ES-I3 (cell line): ENCODE measurements around the gene GALNT9.

Experiments
- H3K36me3 ChIP-seq: 2 replicates; pipeline ENCODE4 v1.6.1; 2013; ENCODE audit warnings: mild to moderate bottlenecking, low read length, control low read depth, moderate library complexity; ENCODE audit not compliant: insufficient read depth
- H3K4me1 ChIP-seq: 2 replicates; pipeline ENCODE4 v1.6.1; 2013; ENCODE audit warnings: mild to moderate bottlenecking, control low read depth, low read length; ENCODE audit not compliant: insufficient read depth
- H3K9ac ChIP-seq: 2 replicates; pipeline ENCODE4 v1.6.1; 2013; ENCODE audit warnings: low read depth, mild to moderate bottlenecking, low read length, moderate library complexity
- H3K9me3 ChIP-seq: 2 replicates; pipeline ENCODE4 v1.6.1; 2013; ENCODE audit warnings: mild to moderate bottlenecking, low read length, moderate library complexity; ENCODE audit not compliant: control insufficient read depth, insufficient read depth

Gene GALNT9

DNA sequence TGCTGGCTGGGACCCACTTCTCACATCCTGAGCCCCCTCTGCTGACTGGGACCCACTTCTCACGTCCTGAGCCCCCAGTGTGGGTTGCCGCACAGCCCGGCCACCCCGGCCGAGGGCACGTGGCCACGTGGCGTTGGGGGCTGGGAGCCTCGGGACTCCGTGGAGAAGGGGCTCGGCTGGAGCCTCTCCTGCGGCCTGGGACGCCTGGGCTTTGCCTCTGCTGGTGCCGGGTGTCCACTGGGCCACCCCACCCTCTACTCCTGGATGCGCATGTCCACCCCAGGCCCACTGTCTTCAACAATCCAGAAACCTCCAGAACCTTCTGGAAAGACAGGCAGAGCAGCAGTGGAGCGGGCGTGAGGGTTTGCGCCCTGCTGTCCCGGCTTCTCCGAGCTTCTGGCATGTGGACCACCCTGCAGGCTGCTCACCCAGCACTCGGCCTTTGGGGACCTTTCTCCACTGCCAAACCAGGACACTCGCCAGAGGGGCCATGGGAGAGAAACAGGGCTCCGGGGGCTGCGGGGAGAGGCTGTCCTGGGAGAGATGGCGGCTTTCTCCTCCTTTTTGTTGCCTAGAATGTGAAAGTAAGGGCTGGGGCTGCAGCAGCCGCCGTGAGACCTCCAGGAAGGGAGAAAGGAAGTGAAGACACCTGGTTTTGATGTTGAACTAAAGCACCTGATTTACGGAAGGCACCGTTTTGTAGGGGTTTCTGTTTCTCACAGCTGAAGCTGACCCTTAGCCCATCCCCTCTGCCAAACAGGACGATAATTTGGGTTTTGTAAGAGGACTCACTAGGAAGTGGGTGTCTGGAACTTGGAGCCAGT is 155.2 kb downstream of the GALNT9 start:
- no peak overlapping the region for H3K9ac ChIP-seq
- no peaks in the 10 kb centered on the region for H3K36me3 ChIP-seq
- no peaks in the 10 kb centered on the region for H3K9me3 ChIP-seq
- H3K4me1 ChIP-seq, result no peaks in the 10 kb centered on the region; the same call in 1 of the 2 replicates

DNA sequence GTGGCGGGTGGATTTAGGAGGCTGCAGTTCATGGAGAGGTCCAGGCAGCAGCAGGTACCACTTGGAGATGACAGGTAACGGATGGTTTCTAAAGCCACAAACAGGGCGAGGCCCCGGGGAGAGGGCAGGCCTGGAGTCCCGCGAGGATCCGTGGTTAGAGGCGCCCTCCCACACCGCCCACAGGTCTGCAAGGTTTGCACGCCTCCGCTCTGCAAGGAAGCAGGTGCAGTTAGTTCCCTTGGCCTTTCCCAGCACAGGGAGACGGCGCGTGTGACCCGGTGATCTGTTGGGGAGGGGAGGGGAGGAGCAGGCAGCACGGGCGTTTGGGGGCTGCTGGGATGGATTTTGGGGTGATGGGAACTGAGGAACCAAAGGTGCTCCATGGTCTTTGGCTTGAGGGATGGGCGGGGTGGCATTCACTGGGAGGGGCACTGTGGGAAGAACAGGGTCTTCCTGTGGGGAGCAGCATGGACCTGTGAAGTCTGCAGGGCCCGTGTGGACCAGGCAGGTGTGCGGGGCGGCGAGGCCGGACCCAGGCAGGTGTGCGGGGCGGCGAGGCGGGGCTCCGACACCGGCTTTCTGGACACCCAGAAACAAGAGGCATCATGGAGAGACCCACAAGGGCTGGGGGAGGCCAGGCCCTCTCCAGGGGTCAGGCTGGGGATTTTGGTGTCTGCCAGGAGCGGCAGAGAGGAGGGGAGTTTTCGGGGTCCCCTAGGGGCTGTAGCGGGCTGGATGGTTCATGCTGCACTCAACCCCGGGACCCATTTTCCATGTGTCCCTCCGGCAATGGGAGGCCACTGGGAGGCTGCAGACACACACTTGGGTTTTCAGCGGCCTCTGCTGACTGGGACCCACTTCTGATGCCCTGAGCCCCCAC is 156.0 kb downstream of the GALNT9 start:
- H3K4me1 ChIP-seq, result no peaks in the 10 kb centered on the region; the same call in 1 of the 2 replicates

DNA sequence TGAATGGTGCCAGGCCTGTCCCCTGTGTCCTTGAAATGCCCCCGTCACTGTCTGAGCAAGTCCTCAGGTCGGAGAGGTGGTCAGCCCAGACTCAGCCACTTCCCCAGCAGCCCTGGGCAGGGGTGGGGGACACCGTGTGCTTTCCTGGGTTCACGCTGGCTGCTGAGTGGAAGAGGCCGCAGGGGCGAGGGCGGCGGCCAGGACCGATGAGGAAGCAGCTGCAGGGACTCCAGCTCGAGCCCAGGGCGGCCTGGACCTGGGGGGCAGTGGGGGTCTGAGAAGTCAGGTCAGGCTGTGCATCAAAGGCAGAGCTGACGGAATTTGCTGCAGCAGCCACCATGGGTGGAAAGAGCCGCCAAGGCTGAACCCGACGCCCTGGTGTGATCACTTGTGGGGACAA is 156.8 kb downstream of the GALNT9 start:
- H3K9me3 ChIP-seq, result no peaks in the 10 kb centered on the region
- no peaks in the 10 kb centered on the region for H3K36me3 ChIP-seq
- no peaks in the 10 kb centered on the region; the same call in 1 of the 2 replicates for H3K4me1 ChIP-seq
- H3K9ac ChIP-seq, result no peak overlapping the region

More for the DNA sequence above, 156.0 kb downstream of the GALNT9 start:
- no peak overlapping the region for H3K9ac ChIP-seq
- no peaks in the 10 kb centered on the region for H3K9me3 ChIP-seq
- no peaks in the 10 kb centered on the region for H3K36me3 ChIP-seq

DNA sequence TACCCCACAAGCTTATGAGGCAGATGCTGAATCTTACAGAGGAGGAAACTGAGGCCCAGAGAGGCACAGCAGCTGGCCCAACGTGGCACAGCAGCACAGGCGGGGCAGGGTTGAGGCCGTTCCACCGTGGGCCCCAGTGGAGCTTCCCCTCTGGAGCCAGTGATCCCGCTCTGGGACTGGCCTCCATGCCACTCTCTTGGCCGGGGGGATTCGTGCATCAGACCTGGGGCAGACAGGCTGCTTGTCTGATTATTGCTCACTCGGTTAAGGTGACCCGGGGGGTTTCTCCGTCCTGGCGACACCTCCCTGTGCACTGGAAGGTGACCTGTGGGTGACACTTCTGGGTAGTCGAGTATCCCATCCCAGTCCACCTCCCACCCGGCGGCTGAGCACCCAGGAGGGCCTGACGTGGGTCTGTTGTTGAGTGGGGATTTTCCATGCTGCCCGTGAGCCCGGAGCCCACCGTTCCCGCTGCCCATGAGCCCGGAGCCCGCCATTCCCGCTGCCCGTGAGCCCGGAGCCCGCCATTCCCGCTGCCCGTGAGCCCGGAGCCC is 157.3 kb downstream of the GALNT9 start:
- Histone ChIP-seq H3K9me3 (no peaks in the 10 kb centered on the region), H3K4me1 (no peaks in the 10 kb centered on the region; the same call in 1 of the 2 replicates), H3K36me3 (no peaks in the 10 kb centered on the region), H3K9ac (no peak overlapping the region)

DNA sequence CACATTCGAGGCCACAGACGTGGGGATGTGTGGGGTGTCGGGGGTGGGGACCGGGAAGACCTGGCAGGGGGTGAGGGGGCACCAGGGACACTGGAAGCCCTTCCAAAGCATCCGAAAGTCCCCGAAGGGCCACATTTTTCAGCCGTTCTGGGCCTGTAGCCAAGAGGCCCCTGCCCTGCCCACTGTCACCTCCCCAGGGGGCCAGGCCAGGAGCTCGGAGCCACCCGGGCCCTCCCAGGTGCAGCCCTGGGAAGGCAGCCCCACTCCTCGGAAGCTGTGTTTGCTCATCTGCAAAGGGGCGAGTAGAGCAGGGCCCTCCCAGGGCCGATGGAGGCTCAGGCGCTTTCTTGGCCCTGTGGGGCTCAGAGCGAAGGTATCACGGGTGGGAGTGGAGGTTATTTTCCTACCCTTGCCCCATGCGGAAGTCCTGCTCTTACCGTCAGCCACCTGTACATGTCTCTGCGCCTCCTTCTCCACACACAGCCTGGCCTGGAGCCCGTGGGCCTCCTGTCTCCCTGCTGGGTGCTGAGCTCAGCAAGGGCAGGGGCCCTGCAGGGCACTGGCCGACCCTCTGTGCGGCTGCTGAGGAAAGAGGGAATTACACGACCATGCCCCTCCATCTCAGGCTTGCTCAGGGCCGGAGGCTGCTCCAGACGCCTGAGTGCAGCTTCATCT is 158.0 kb downstream of the GALNT9 start:
- Histone ChIP-seq H3K4me1 (no peaks in the 10 kb centered on the region; the same call in 1 of the 2 replicates), H3K36me3 (no peaks in the 10 kb centered on the region), H3K9ac (no peak overlapping the region), H3K9me3 (no peaks in the 10 kb centered on the region)

DNA sequence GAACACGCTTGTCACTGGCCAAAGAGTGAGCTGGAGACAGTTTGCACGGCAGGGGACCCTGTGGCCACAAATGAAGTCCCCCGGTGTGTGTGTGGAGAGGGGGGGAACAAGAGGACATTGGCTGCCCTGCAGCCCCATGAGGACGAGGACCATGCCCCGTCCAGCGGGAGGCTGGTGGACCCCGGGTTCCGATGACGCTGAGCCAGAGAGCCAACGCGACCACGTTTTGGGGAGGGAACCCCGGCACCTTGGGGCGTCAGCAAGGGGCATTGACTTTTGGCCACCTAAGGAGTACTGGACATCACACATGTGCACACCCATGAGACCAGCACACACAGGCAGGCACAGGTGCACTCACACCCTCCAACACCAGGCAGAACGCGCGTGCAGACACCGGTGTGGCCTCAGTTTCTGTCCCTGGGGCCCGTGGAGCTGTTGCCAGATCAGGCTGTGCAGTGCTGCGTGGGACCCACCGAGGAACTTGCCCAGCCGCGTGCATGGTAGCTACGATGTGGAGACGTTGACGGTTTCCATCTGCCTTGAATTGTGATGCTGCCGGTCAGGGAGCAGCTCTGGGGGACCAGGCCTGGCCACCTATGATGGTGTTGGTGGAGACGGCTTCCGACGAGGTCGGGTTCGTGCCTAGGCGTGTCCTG is 158.6 kb downstream of the GALNT9 start:
- H3K9ac ChIP-seq, result no peak overlapping the region
- H3K4me1 ChIP-seq, result no peaks in the 10 kb centered on the region; the same call in 1 of the 2 replicates
- H3K9me3 ChIP-seq, result no peaks in the 10 kb centered on the region
- H3K36me3 ChIP-seq, result no peaks in the 10 kb centered on the region

DNA sequence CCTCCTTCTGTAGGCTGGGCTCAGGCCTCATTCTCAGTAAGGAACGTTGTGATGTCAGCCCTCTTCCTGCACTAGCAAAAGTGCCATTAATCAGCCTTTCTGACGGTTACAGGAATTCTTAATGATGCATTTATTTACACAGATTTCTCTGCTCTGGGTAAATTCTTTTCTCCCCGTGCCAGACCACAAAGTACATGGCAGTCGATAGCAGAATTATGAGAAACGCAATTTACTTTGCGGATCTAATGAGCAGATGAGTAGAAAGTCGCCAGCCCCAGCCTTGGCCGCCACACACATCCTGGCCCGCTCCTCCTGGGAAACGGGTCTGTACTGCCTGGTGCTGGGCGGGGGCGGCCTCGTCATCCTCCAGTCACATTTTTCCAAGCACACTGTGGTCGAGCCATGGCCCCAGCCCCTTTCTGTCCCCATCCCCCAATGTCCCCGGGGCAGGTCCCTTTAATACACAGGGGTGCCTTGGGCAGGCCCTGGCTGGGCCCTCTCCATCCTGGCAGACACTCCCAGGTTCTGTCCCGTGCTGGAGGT is 159.2 kb downstream of the GALNT9 start:
- Histone ChIP-seq H3K9ac (no peak overlapping the region), H3K36me3 (no peaks in the 10 kb centered on the region), H3K4me1 (no peaks in the 10 kb centered on the region; the same call in 1 of the 2 replicates), H3K9me3 (no peaks in the 10 kb centered on the region)

DNA sequence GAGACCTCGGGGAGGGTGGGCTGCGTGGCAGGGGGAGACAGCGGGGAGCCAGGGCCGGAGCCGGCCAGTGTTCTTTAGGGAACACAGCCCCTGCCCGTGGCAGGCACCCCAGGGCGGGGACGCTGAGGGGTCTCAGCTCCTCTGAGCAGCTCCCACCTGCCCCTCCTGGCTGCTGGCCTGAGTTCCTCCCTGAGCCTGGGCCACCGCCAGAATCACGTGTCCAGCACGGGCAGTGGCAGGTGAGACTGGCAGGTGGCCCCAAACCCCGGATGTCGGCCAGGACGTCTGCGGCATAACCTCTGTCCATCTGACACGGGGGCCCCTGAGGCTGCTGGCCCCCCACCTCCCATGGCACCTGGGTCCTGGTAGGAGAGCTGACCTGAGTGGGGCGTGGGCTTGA is 160.0 kb downstream of the GALNT9 start:
- Histone ChIP-seq H3K9ac (no peak overlapping the region), H3K9me3 (no peaks in the 10 kb centered on the region), H3K36me3 (no peaks in the 10 kb centered on the region), H3K4me1 (no peaks in the 10 kb centered on the region; the same call in 1 of the 2 replicates)

DNA sequence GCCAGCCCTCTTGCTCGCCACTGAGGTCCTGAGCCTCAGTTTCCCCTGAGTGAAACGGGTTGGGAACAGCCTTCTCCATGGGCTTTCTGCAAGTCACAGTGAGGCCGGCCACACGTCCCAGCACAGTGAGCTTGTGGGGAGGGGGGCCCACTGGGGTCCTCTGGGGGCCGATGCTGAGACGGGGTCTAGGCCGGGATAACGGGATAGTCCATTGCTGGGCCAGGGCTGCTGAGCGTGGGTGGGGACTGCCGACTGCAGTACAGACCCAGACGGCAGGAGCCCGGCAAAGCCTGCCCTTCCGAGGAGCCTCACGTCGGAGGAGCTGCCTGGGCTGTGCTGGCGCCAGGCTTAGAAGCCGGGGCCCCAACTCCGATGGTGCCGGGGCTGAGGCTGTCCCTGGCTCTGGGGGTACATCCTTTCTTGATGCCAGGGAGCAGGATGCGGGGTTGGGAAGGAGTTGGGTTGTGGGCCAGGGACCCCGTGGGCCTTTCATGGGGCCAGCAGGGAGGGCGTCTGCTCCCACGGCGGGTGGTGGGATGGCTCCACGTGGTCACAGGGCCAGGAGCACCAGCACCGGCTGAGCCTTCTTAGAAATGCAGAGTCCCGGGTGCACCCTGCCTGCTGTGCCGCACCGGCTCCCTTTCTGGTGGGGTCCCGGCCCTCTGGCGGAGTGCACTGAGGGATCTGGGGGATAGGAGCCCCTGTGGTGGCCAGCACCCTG is 160.9 kb downstream of the GALNT9 start:
- Histone ChIP-seq H3K9me3 (no peaks in the 10 kb centered on the region), H3K9ac (no peak overlapping the region), H3K36me3 (no peaks in the 10 kb centered on the region), H3K4me1 (no peaks in the 10 kb centered on the region; the same call in 1 of the 2 replicates)

DNA sequence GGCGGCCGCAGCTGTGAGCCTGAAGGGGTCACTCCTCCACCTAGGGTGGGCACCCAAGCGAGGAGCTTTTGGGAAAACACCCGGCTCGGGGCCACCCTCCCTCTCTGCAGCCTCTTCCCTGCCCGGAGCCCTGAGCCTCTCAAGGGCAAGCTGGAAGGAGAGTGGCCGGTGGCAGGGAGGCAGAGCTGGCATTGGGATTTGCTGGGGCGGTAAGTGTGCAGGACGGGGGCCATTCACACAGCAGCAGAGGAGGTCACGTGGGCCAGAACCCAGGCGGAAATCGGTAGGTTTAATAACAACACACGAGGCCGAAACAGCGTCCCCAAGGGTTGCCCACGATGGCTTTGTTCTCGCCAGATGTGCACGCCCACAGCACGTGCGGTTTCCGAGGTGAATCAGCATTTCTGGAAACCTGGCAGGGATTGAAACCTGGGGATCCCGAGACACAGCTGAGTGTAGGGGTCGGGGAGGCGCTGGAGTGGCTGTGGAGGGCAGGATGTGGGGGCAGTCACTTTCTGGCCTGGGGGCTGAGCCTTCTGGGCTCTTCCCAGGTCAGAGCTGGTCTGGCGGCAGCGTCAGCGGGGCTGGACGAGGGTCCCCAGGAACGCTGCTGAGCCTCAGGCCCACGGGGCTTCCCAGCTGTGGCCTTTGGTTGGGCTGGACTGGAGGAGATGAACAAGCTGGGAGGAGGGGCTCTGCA is 161.6 kb downstream of the GALNT9 start:
- Histone ChIP-seq H3K4me1 (no peaks in the 10 kb centered on the region; the same call in 1 of the 2 replicates), H3K9me3 (no peaks in the 10 kb centered on the region), H3K9ac (no peak overlapping the region), H3K36me3 (no peaks in the 10 kb centered on the region)

DNA sequence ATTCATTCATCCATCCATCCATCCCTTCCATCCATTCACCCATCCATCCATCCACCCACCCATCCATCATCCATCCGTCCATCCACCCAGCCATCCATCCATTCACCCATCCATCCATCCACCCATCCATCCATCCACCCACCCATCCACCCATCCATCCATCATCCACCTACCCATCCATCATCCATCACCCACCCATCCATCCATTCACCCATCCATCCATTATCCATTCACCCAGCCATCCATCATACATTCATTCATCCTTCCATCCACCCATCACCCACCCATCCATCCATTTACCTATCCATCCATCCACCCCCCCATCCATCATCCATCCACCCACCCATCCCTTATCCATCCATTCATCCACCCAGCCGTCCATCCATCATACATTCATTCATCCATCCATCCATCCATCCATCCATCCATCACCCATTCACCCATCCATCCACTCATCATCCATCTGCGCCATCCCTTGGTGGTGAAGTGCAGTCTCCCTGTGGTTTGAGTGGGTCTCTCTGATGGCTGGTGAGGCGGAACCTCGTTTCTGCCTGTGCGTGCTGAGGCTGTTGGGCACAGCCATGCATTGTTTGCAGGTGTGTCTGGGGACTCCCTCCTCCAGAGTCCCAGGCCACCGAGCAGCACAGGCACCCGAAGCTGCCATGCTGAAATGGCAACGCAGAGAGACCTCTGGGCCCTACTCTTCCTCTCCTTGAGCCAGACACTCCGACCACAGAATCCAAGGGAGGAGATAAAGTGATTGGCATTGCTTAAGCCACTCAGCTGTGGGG is 162.4 kb downstream of the GALNT9 start:
- H3K9ac ChIP-seq, result no peak overlapping the region
- H3K36me3 ChIP-seq, result no peaks in the 10 kb centered on the region
- no peaks in the 10 kb centered on the region; the same call in 1 of the 2 replicates for H3K4me1 ChIP-seq
- no peaks in the 10 kb centered on the region for H3K9me3 ChIP-seq

DNA sequence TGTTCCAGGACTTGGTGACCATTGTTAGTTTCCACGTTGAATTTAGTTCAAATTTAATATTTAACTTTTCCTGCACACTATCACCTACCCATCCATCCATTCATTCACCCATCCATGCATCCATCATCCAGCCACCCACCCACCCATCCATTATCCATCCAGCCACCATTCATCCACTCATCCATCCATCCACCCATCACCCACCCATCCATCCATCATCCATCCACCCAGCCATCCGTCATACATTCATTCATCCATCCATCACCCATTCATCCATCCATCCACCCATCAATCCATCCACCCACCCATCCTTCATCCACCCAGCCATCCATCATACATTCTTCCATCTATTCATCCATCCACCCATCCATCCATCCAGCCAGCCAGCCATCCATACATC is 163.3 kb downstream of the GALNT9 start:
- H3K9me3 ChIP-seq, result no peaks in the 10 kb centered on the region
- H3K9ac ChIP-seq, result no peak overlapping the region
- no peaks in the 10 kb centered on the region for H3K36me3 ChIP-seq
- H3K4me1 ChIP-seq, result no peaks in the 10 kb centered on the region; the same call in 1 of the 2 replicates
